H9 (cell line): Measurements from ENCODE around the gene HOXA4. TPM values are rescaled to one million over a fixed set of nuclear protein-coding genes. Genes with fewer than 3 reads are reported as not detected.

ENCODE experiments used
- DNase-seq: peaks from one replicate; pipeline ENCODE4 v3.0.0-alpha.2; 2017
- H2AFZ ChIP-seq: one replicate; pipeline ENCODE4 v1.6.1; 2013; ENCODE audit warnings: mild to moderate bottlenecking, low read length, control low read depth, moderate library complexity
- H2AK5ac ChIP-seq: 2 replicates; pipeline ENCODE4 v1.6.1; 2013; ENCODE audit warnings: low read length, control low read depth, mixed read lengths; ENCODE audit not compliant: insufficient read length
- H2BK120ac ChIP-seq: one replicate; pipeline ENCODE4 v1.6.1; 2013; ENCODE audit warnings: low read depth, mild to moderate bottlenecking, low read length, control low read depth, inconsistent platforms; ENCODE audit not compliant: poor library complexity, severe bottlenecking
- H2BK12ac ChIP-seq: 2 replicates; pipeline ENCODE4 v1.6.1; 2013; ENCODE audit warnings: low read length, control low read depth, mixed read lengths, low read depth; ENCODE audit not compliant: insufficient read length
- H2BK15ac ChIP-seq: 2 replicates; pipeline ENCODE4 v1.6.1; 2013; ENCODE audit warnings: low read depth, low read length, control low read depth
- H2BK20ac ChIP-seq: one replicate; pipeline ENCODE4 v1.6.1; 2013; ENCODE audit warnings: low read depth, mild to moderate bottlenecking, low read length, control low read depth, inconsistent platforms; ENCODE audit not compliant: poor library complexity, severe bottlenecking
- H2BK5ac ChIP-seq: 2 replicates; pipeline ENCODE4 v1.6.1; 2013; ENCODE audit warnings: low read length, control low read depth, mixed read lengths; ENCODE audit not compliant: insufficient read length
- H3K14ac ChIP-seq: 2 replicates; pipeline ENCODE4 v1.6.1; 2013; ENCODE audit warnings: low read length, control low read depth; ENCODE audit not compliant: insufficient read depth
- H3K18ac ChIP-seq: 2 replicates; pipeline ENCODE4 v1.6.1; 2013; ENCODE audit warnings: low read depth, mild to moderate bottlenecking, mixed read lengths, low read length, control low read depth; ENCODE audit not compliant: insufficient read length
- H3K23ac ChIP-seq: 2 replicates; pipeline ENCODE4 v1.6.1; 2013; ENCODE audit warnings: low read length, control low read depth, mixed read lengths, low read depth; ENCODE audit not compliant: insufficient read length
- H3K23me2 ChIP-seq: 2 replicates; pipeline ENCODE4 v1.6.1; 2013; ENCODE audit warnings: low read depth, mild to moderate bottlenecking, mixed read lengths, low read length, control low read depth; ENCODE audit not compliant: insufficient read length, poor library complexity, severe bottlenecking
- H3K27ac ChIP-seq: 2 replicates; pipeline ENCODE4 v1.5.1; 2013; ENCODE audit warnings: low read length, control low read depth, mixed read lengths, low read depth; ENCODE audit not compliant: insufficient read length
- H3K27me3 ChIP-seq: 2 replicates; pipeline ENCODE4 v1.6.1; 2013; ENCODE audit warnings: low read length, control low read depth, inconsistent platforms; ENCODE audit not compliant: insufficient read depth
- H3K4ac ChIP-seq: 2 replicates; pipeline ENCODE4 v1.6.1; 2013; ENCODE audit warnings: low read depth, mild to moderate bottlenecking, control low read depth, inconsistent platforms, low read length, moderate library complexity
- H3K4me1 ChIP-seq: 2 replicates; pipeline ENCODE4 v1.6.1; 2013; ENCODE audit warnings: low read length, control low read depth, inconsistent platforms; ENCODE audit not compliant: insufficient read depth
- H3K4me2 ChIP-seq: 2 replicates; pipeline ENCODE4 v1.6.1; 2013; ENCODE audit warnings: low read length, control low read depth, mixed read lengths; ENCODE audit not compliant: insufficient read length, insufficient read depth
- H3K56ac ChIP-seq: 2 replicates; pipeline ENCODE4 v1.6.1; 2013; ENCODE audit warnings: low read depth, mild to moderate bottlenecking, mixed read lengths, low read length, control low read depth; ENCODE audit not compliant: insufficient read length
- H3K79me1 ChIP-seq: 2 replicates; pipeline ENCODE4 v1.6.1; 2013; ENCODE audit warnings: low read depth, mild to moderate bottlenecking, moderate library complexity, low read length, control low read depth, inconsistent platforms; ENCODE audit not compliant: insufficient read depth, poor library complexity, severe bottlenecking
- H3K79me2 ChIP-seq: 2 replicates; pipeline ENCODE4 v1.6.1; 2013; ENCODE audit warnings: low read length, control low read depth, inconsistent platforms; ENCODE audit not compliant: insufficient read depth
- H3K9ac ChIP-seq: 2 replicates; pipeline ENCODE4 v1.6.1; 2013; ENCODE audit warnings: low read length, control low read depth, mixed read lengths; ENCODE audit not compliant: insufficient read length; ENCODE audit errors: extremely low read depth
- H3K9me3 ChIP-seq: one replicate; pipeline ENCODE4 v1.6.1; 2013; ENCODE audit warnings: low read depth, low read length, inconsistent platforms; ENCODE audit not compliant: control insufficient read depth
- H3T11ph ChIP-seq: one replicate; pipeline ENCODE4 v1.6.1; 2013; ENCODE audit warnings: mild to moderate bottlenecking, low read length, control low read depth, inconsistent platforms
- H4K20me1 ChIP-seq: one replicate; pipeline ENCODE4 v1.6.1; 2013; ENCODE audit not compliant: control insufficient read depth, insufficient read length, insufficient read depth
- H4K5ac ChIP-seq: 2 replicates; pipeline ENCODE4 v1.6.1; 2013; ENCODE audit warnings: low read depth, mild to moderate bottlenecking, mixed read lengths, low read length, control low read depth; ENCODE audit not compliant: insufficient read length
- H4K8ac ChIP-seq: replicated peaks from 2 replicates; pipeline ENCODE4 v1.6.1; 2013; ENCODE audit warnings: low read length, control low read depth, mixed read lengths, low read depth; ENCODE audit not compliant: insufficient read length
- H4K91ac ChIP-seq: 2 replicates; pipeline ENCODE4 v1.6.1; 2013; ENCODE audit warnings: low read depth, mild to moderate bottlenecking, moderate library complexity, mixed read lengths, low read length, control low read depth; ENCODE audit not compliant: insufficient read length
- H3K27ac Mint-ChIP-seq, 3 experiments: 2 replicates in 2 of 3; 3 replicates in 1 of 3; pipeline ENCODE4 v1.8.0; 2020 to 2021; ENCODE audit warnings: mixed read lengths in 3 of 3, mild to moderate bottlenecking in 1 of 3, moderate library complexity in 1 of 3
- H3K27me3 Mint-ChIP-seq: 2 replicates; pipeline ENCODE4 v1.8.0; 2021; ENCODE audit warnings: low read depth, mild to moderate bottlenecking, moderate library complexity, mixed read lengths
- H3K36me3 Mint-ChIP-seq, 3 experiments: 2 replicates in 2 of 3; 3 replicates in 1 of 3; pipeline ENCODE4 v1.8.0; 2020 to 2021; ENCODE audit warnings: low read depth in 3 of 3, mixed read lengths in 3 of 3; ENCODE audit not compliant: insufficient read depth in 1 of 3
- H3K4me1 Mint-ChIP-seq, 2 experiments: 2 replicates each; pipeline ENCODE4 v1.8.0; 2020; ENCODE audit warnings: mixed read lengths in 2 of 2
- H3K4me3 Mint-ChIP-seq, 2 experiments: 2 replicates in 1 of 2; 3 replicates in 1 of 2; pipeline ENCODE4 v1.8.0; 2020 to 2021; ENCODE audit warnings: mild to moderate bottlenecking in 2 of 2, mixed read lengths in 2 of 2, moderate library complexity in 1 of 2
- H3K9me3 Mint-ChIP-seq, 2 experiments: 2 replicates in 1 of 2; 3 replicates in 1 of 2; pipeline ENCODE4 v1.8.0; 2020; ENCODE audit warnings: mild to moderate bottlenecking in 2 of 2, mixed read lengths in 2 of 2, moderate library complexity in 1 of 2
- CTCF ChIP-seq: fragments of 200-600 bp; sonication (generic); conservative IDR thresholded peaks from 3 replicates; pipeline ENCODE4 v1.8.0; 2021; ENCODE audit warnings: antibody characterized with exemption, mild to moderate bottlenecking
- WGBS: extraction: QIAGEN DNeasy Blood & Tissue Kit; methylation state at CpG from one replicate; pipeline ENCODE4 v1.1.7; 2013; ENCODE audit warnings: missing lambda C conversion rate, low lambda C conversion rate, mixed read lengths; ENCODE audit not compliant: insufficient read length; ENCODE audit errors: extremely low coverage; 5-methylcytosine and 5-hydroxymethylcytosine counted together
- total RNA-seq: library from RNA; stranded (reverse); gene quantifications from 2 replicates; pipeline ENCODE4 v1.2.1, GENCODE V29; 2021

Gene HOXA4
- total RNA-seq, 1 experiment from 2014 or later = not detected

- H3K4me2 ChIP-seq = peak within 1 kb of the TSS; percentile 65
- no peak within 1 kb of the TSS for H4K91ac ChIP-seq
Measured at GRCh38 chr7:27143023-27143949, 12.7 kb upstream of the HOXA4 start, which contains the start of gene HOXA5. Gene HOXA5, minus strand, starts transcription at chr7:27143681. Its CDS starts 74 bp downstream, at chr7:27143607.

More at GRCh38 chr7:27143023-27143949, 12.7 kb upstream of the HOXA4 start, which contains the start of gene HOXA5:
- Histone ChIP-seq H4K20me1 (no peaks in the 10 kb centered on the region), H3K18ac (no peak within 1 kb of the TSS), H2AK5ac (no peak within 1 kb of the TSS), H3K23ac (no peak within 1 kb of the TSS), H3K4ac (no peak within 1 kb of the TSS), H3K9me3 (no peaks in the 10 kb centered on the region), H3K23me2 (peaks cover 14% of the 10 kb centered on the region), H3K4me1 (no peaks in the 10 kb centered on the region), H2BK12ac (no peak within 1 kb of the TSS), H3K14ac (no peak within 1 kb of the TSS), H3K9ac (no peak within 1 kb of the TSS), H3T11ph (no peak within 1 kb of the TSS), H3K27me3 (peaks cover 97% of the 10 kb centered on the region), H2BK120ac (no peak within 1 kb of the TSS), H3K27ac (no peak within 1 kb of the TSS), H2AFZ (no peak within 1 kb of the TSS), H3K79me1 (no peaks in the 10 kb centered on the region), H4K8ac (no peak within 1 kb of the TSS), H3K56ac (no peak within 1 kb of the TSS), H2BK5ac (no peak within 1 kb of the TSS), H2BK20ac (no peak within 1 kb of the TSS), H2BK15ac (no peak within 1 kb of the TSS), H4K5ac (no peak within 1 kb of the TSS), H3K79me2 (no peaks in the 10 kb centered on the region)
- peaks cover 100% of the 10 kb centered on the region for H3K27me3 Mint-ChIP-seq
- WGBS = no CpG with 5 or more reads among the region's 86 CpGs
- TF ChIP-seq CTCF = peak; percentile 95
- no peak within 1 kb of the TSS for H3K27ac Mint-ChIP-seq
- peak within 1 kb of the TSS; percentile 58 to 77 for H3K4me3 Mint-ChIP-seq
- H3K9me3 Mint-ChIP-seq = peaks cover 16 to 28% of the 10 kb centered on the region in 2 experiments
- H3K36me3 Mint-ChIP-seq = no peaks in the 10 kb centered on the region; a peak in 3 of 7 replicates
- H3K4me1 Mint-ChIP-seq = peaks cover 7 to 23% of the 10 kb centered on the region in 2 experiments
- DNase-seq = peak; percentile 88
